HG02970 (cell line): ENCODE results near the gene DHX32.
"Not testable (repeated sequence)": the region's sequence is repeated elsewhere in the genome, so short reads cannot be mapped to it uniquely, and the experiment has no call there.

Source experiments
- ATAC-seq: cut with Tn5 transposase; IDR thresholded peaks from one replicate; pipeline ENCODE4 v1.9.1; 2021; ENCODE audit warnings: mild to moderate bottlenecking, moderate library complexity, moderate number of reproducible peaks; ENCODE audit not compliant: unreplicated experiment, low FRiP score

DHX32 gene

GRCh38 chr10:125896088-125896934, 15.2 kb upstream of the DHX32 start, which contains the start of gene FANK1:
TSS of gene FANK1 (plus strand) at chr10:125896564. CDS start at chr10:125896643, 79 bp downstream.
- ATAC-seq, result peak; percentile 86

- peak; percentile 50 for ATAC-seq
Observed at GRCh38 chr10:125895130-125896087, 14.3 kb upstream of the DHX32 start.

- not testable (repeated sequence) for ATAC-seq
Observed at GRCh38 chr10:125894176-125894575, 13.1 kb upstream of the DHX32 start.

- not testable (repeated sequence) for ATAC-seq
Observed at GRCh38 chr10:125892402-125892801, 11.3 kb upstream of the DHX32 start.

- not testable (repeated sequence) for ATAC-seq
Observed at GRCh38 chr10:125889441-125889840, 8.3 kb upstream of the DHX32 start.

GRCh38 chr10:125886914-125887512, 5.9 kb upstream of the DHX32 start:
- ATAC-seq, result no peak

- ATAC-seq, result no peak
Observed at GRCh38 chr10:125883211-125883610, 2.1 kb upstream of the DHX32 start.

GRCh38 chr10:125882596-125882995, 1.5 kb upstream of the DHX32 start:
- no peak for ATAC-seq

- ATAC-seq, result no peak
Observed at GRCh38 chr10:125880719-125881118, 373 bp downstream of the DHX32 start.

GRCh38 chr10:125878957-125879835, 1.9 kb downstream of the DHX32 start:
- no peak for ATAC-seq

- ATAC-seq, result no peak
Observed at GRCh38 chr10:125871338-125871737, 9.8 kb downstream of the DHX32 start.

- ATAC-seq, result no peak
Observed at GRCh38 chr10:125868372-125868975, 12.6 kb downstream of the DHX32 start.

GRCh38 chr10:125866421-125867029, 14.6 kb downstream of the DHX32 start:
- ATAC-seq, result no peak

- no peak for ATAC-seq
Observed at GRCh38 chr10:125865120-125865519, 16.0 kb downstream of the DHX32 start.

GRCh38 chr10:125859128-125859817, 21.8 kb downstream of the DHX32 start:
- no peak for ATAC-seq

GRCh38 chr10:125857185-125857760, 23.8 kb downstream of the DHX32 start:
- ATAC-seq, result no peak

GRCh38 chr10:125852487-125852886, 28.6 kb downstream of the DHX32 start:
- ATAC-seq, result no peak
